Activated naive CD4-positive, alpha-beta T cell (primary cell): ENCODE measurements around the gene THBS1.

Source experiments
- DNase-seq, 4 experiments: peaks; one replicate each; lab custom pipeline; 2025; lab: John Stamatoyannopoulos, UW

Gene THBS1

GRCh38 chr15:39580485-39581241 lies at the start of gene THBS1:
TSS of gene THBS1 (plus strand) at chr15:39581079. CDS start at chr15:39581858, 779 bp downstream.
- DNase-seq: no peak

- no peak for DNase-seq
Observed at GRCh38 chr15:39534996-39535395, 45.9 kb upstream of the THBS1 start.

GRCh38 chr15:39535466-39535865 lies 45.4 kb upstream of the THBS1 start:
- DNase-seq: no peak

- no peak for DNase-seq
Observed at GRCh38 chr15:39538936-39539335, 41.9 kb upstream of the THBS1 start.

- no peak for DNase-seq
Observed at GRCh38 chr15:39539466-39539865, 41.4 kb upstream of the THBS1 start.

GRCh38 chr15:39539973-39540558 lies 40.8 kb upstream of the THBS1 start:
- DNase-seq: no peak

GRCh38 chr15:39542385-39543065 lies 38.4 kb upstream of the THBS1 start:
- DNase-seq: no peak

- no peak for DNase-seq
Observed at GRCh38 chr15:39543651-39544050, 37.2 kb upstream of the THBS1 start.

- DNase-seq: no peak
Observed at GRCh38 chr15:39546842-39547241, 34.0 kb upstream of the THBS1 start.

- no peak for DNase-seq
Observed at GRCh38 chr15:39548561-39548960, 32.3 kb upstream of the THBS1 start.

GRCh38 chr15:39549912-39550311 lies 31.0 kb upstream of the THBS1 start:
- DNase-seq: no peak

GRCh38 chr15:39551476-39551875 lies 29.4 kb upstream of the THBS1 start:
- DNase-seq: no peak

- no peak for DNase-seq
Observed at GRCh38 chr15:39552556-39552955, 28.3 kb upstream of the THBS1 start.

- no peak for DNase-seq
Observed at GRCh38 chr15:39553947-39554693, 26.8 kb upstream of the THBS1 start.

- DNase-seq: no peak
Observed at GRCh38 chr15:39554746-39555387, 26.0 kb upstream of the THBS1 start.

- DNase-seq: no peak
Observed at GRCh38 chr15:39555885-39556284, 25.0 kb upstream of the THBS1 start.

GRCh38 chr15:39556461-39556860 lies 24.4 kb upstream of the THBS1 start:
- DNase-seq: no peak

- no peak for DNase-seq
Observed at GRCh38 chr15:39558421-39558820, 22.5 kb upstream of the THBS1 start.

GRCh38 chr15:39564972-39565665 lies 15.8 kb upstream of the THBS1 start:
- DNase-seq: no peak

- no peak for DNase-seq
Observed at GRCh38 chr15:39565851-39566250, 15.0 kb upstream of the THBS1 start.

- DNase-seq: no peak
Observed at GRCh38 chr15:39573287-39573686, 7.6 kb upstream of the THBS1 start.
